Measurements from ENCODE around the gene SOCS1. TPM values are rescaled to one million over a fixed set of nuclear protein-coding genes. Genes with fewer than 3 reads are reported as not detected.

The SOCS1 gene
- total and polyA plus RNA-seq, 2 of the 4 experiments (the other 2 are of a cell fraction), result 2.0 to 22.0 TPM

- POLR2A ChIA-PET (ENCODE audit: unreplicated experiment), result no interaction called here
- WGBS, 2 experiments (ENCODE audit: extremely low coverage in 2 of 2, insufficient read length in 1 of 2), result 76% methylated on average over 8 of the region's 25 CpGs; no CpG with 5 or more reads in 1 of the 2 experiments
- no peaks in the 10 kb centered on the region for H4K20me1 ChIP-seq (ENCODE audit: insufficient read depth, low read length)
- ATAC-seq (ENCODE audit: low read depth) (no peak), DNase-seq (no peak)
- no peak within 1 kb of the TSS for H4K8ac ChIP-seq (ENCODE audit: low read depth in 2 of 2, low read length in 2 of 2)
- dilution Hi-C loops (cut with HindIII; ENCODE audit: low sequenced_read_pairs, unreplicated experiment) (no loop called here), in situ Hi-C loops (cut with MboI; ENCODE audit: low sequenced_read_pairs) (no loop called here), intact Hi-C loops (cut with micrococcal nuclease) (no loop called here)
- H3K18ac ChIP-seq (ENCODE audit: low read depth, low read length), result no peak within 1 kb of the TSS
- H3K4ac ChIP-seq (ENCODE audit: low read depth, low read length), result no peak within 1 kb of the TSS
- H2BK120ac ChIP-seq (ENCODE audit: low read depth, low read length), result no peak within 1 kb of the TSS
- no peak within 1 kb of the TSS for H2AFZ ChIP-seq (replicated peaks; ENCODE audit: low read length, poor library complexity)
- H3K9ac ChIP-seq (ENCODE audit: low read depth, low read length), result no peak within 1 kb of the TSS
- no peaks in the 10 kb centered on the region for H3K36me3 ChIP-seq (ENCODE audit: control insufficient read depth, insufficient read depth, low read length)
- H2AK9ac ChIP-seq (replicated peaks; ENCODE audit: low read depth, low read length, poor library complexity), result no peak within 1 kb of the TSS
- no peak within 1 kb of the TSS for H4K91ac ChIP-seq (ENCODE audit: insufficient read depth, low read depth, low read length)
- H3K27me3 ChIP-seq (ENCODE audit: control insufficient read depth, insufficient read depth, low read length), result peaks cover 23% of the 10 kb centered on the region
- H2AK5ac ChIP-seq (ENCODE audit: low read depth, low read length), result no peak within 1 kb of the TSS
- H3K4me2 ChIP-seq (ENCODE audit: low read depth, low read length), result no peak within 1 kb of the TSS
- no peak within 1 kb of the TSS for H3K4me3 ChIP-seq (ENCODE audit: insufficient read depth, low read depth, low read length)
- CTCF ChIA-PET, result no interaction called here
- no peak within 1 kb of the TSS for H2BK5ac ChIP-seq (ENCODE audit: low read depth, low read length, poor library complexity, severe bottlenecking)
- no TSS peak for BruUV-seq (replicated peaks)
- H2BK20ac ChIP-seq (ENCODE audit: low read depth, low read length), result no peak within 1 kb of the TSS
- no peak within 1 kb of the TSS for H3K27ac ChIP-seq (ENCODE audit: insufficient read depth, low read length)
- H3K79me1 ChIP-seq (ENCODE audit: low read depth in 1 of 2, low read length in 2 of 2), result no peaks in the 10 kb centered on the region
- no peak within 1 kb of the TSS for H2BK15ac ChIP-seq (ENCODE audit: low read depth, low read length)
- no peak within 1 kb of the TSS for H3K14ac ChIP-seq (replicated peaks; ENCODE audit: low read depth, low read length)
- no peaks in the 10 kb centered on the region for H3K9me1 ChIP-seq (ENCODE audit: insufficient read depth, low read length)
- H4K5ac ChIP-seq (ENCODE audit: low read depth, low read length), result no peak within 1 kb of the TSS
- no peaks in the 10 kb centered on the region for H3K4me1 ChIP-seq (ENCODE audit: control insufficient read depth, insufficient read depth, low read length)
- no peak within 1 kb of the TSS for H3K23ac ChIP-seq (ENCODE audit: low read depth, low read length)
- H3K56ac ChIP-seq (ENCODE audit: extremely low read depth, insufficient read depth, low read length), result no peak within 1 kb of the TSS
- peaks cover 7% of the 10 kb centered on the region for H3K9me3 ChIP-seq (ENCODE audit: control insufficient read depth, insufficient read depth, low read length)
- TF ChIP-seq CHD1 (IDR thresholded peaks at IDR 0.05; ENCODE audit: low read depth, low read length) (no peak), SMC3 (IDR thresholded peaks at IDR 0.05; ENCODE audit: low read depth, low read length) (no peak), RCOR1 (IDR thresholded peaks at IDR 0.05; ENCODE audit: insufficient replicate concordance, low read length) (no peak), USF2 (IDR thresholded peaks at IDR 0.05; ENCODE audit: low read depth, low read length) (no peak), MAFK (IDR thresholded peaks at IDR 0.05; ENCODE audit: low read depth, low read length) (no peak), ELK1 (IDR thresholded peaks at IDR 0.05; ENCODE audit: borderline replicate concordance, low read depth, low read length) (no peak), RFX5 (IDR thresholded peaks at IDR 0.05; ENCODE audit: low read depth, low read length) (no peak), BHLHE40 (IDR thresholded peaks at IDR 0.05; ENCODE audit: low read depth, low read length) (no peak), CTCF (conservative IDR thresholded peaks at IDR 0.05; ENCODE audit: low read depth, low read length) (no peak), MXI1 (IDR thresholded peaks at IDR 0.05; ENCODE audit: borderline replicate concordance, low read depth, low read length) (no peak), FOS (IDR thresholded peaks at IDR 0.05; ENCODE audit: low read depth, low read length) (no peak), RAD21 (IDR thresholded peaks at IDR 0.05; ENCODE audit: low read length) (no peak), CEBPB (IDR thresholded peaks at IDR 0.05; ENCODE audit: low read depth, low read length) (no peak), POLR2A (IDR thresholded peaks at IDR 0.05; ENCODE audit: low read depth, low read length) (no peak), MAZ (IDR thresholded peaks at IDR 0.05; ENCODE audit: borderline replicate concordance, low read depth, low read length) (no peak)
Observed at GRCh38 chr16:11280616-11281522, 24.9 kb upstream of the SOCS1 start, which contains the start of gene PRM1. Gene PRM1, minus strand, starts transcription at chr16:11281330. Its CDS starts 92 bp downstream, at chr16:11281238.

All from IMR-90 (cell line).